HG03469 (cell line): ENCODE data around the gene GREM1.

Experiments
- ATAC-seq: cut with Tn5 transposase; IDR thresholded peaks from one replicate; pipeline ENCODE4 v1.9.1; 2021; ENCODE audit warnings: mild to moderate bottlenecking, moderate library complexity, moderate number of reproducible peaks; ENCODE audit not compliant: unreplicated experiment

The GREM1 gene

DNA sequence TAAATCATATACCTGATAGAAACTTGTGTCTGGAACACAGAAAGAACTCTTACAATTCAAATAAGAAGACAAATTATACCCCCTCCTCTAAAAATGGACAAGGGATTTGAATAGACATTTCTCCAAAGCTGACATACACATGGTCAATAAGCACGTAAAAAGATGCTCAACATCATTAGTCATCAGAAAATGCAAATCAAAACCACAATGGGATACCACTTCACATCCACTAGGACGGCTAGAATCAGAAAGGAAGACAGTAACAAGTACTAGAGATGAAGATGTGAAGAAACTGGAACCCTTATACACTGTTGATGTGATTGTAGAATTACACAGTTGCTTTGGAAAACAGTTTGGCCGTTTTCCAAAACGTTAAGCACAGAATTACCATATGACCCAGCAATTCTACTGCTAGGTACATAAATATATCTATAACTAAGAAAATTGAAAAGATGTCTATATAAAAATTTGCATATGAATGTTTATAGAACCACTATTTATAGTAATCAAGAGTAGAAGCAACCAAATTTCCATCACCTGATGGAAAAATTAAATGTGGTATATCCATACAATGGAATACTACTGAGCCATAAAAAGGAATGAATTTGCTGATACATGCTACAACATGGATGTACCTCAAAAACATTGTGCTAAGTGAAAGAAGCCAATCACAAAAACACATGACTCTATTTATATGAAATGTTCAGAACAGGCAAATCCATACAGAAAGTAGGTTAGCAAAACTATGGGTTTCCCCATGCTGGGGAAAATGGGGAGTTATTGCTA lies 60.8 kb downstream of the GREM1 start:
- ATAC-seq = no peak

DNA sequence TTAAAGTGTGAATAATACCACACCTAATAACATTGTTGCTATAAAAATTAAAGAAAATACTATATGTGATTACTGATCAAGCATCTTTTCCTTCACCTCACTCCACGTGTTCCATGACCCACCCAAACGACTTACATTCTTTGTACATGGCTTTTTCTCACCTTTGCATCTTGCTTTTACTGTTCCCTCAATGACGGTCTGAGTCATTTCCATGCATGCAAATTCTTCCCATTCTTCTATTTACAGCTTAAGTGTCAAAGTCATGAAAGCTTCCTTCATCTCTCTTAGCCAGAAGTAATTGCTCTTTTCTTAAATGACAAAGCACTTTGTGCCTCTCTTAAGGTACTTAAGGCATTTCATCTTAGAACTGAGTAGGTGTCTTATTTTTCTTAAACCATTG lies 64.0 kb downstream of the GREM1 start:
- no peak for ATAC-seq

DNA sequence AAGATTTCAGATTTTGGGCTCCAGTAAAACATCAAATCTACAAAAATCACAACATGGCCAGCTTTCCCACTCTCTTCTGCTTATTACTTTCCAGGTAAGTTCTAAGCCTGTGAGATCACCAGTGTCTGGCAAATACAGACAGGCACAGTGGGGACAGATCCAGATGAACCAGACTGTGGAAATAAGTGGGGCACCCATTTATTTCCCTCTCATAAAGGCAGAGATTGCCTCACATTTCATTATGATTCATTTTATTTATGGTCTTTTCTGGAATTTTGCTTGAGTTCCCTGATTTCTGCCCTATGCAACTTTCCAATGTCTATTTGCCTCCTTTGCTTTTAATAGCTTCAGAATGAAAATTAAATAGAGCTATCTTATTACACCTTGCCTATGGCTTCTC lies 66.8 kb downstream of the GREM1 start:
- ATAC-seq = no peak

DNA sequence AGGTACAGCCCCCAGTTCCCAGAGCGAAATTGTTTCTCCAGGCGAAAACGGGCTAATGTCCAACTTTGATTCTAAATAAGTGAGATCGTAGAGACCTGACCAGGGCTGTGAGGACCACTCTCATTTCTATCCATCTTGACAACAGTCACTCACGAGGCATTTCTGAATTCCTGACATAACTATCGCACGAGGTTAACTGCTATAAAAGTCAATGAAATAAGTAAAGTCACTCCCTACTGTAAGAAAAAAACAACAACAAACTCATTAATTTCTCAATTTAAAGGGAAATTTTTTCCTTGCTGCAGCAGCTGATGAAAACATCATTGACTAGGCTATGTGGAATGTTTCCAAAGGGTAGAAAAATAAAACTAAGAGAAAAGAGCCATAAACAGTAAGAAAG lies 69.1 kb downstream of the GREM1 start:
- no peak for ATAC-seq

DNA sequence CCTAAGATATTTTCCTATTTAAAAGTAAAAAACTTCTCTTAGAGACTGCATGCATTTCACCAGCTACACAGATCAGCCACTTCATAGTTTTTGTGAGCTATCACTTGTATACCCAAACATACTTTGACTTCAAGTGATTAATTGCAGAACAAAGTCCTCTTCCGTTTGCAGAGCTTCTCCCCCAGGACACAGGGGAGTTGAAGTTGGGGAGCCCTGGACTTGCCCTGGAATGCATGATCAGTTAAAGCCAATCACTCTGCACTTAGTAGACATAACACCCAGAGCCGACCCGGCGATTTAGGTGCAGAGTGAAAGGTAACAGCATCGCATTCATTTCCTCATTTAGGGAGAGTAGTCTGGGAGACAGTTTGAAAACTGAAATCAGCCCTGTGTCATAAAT lies 70.1 kb downstream of the GREM1 start:
- no peak for ATAC-seq

DNA sequence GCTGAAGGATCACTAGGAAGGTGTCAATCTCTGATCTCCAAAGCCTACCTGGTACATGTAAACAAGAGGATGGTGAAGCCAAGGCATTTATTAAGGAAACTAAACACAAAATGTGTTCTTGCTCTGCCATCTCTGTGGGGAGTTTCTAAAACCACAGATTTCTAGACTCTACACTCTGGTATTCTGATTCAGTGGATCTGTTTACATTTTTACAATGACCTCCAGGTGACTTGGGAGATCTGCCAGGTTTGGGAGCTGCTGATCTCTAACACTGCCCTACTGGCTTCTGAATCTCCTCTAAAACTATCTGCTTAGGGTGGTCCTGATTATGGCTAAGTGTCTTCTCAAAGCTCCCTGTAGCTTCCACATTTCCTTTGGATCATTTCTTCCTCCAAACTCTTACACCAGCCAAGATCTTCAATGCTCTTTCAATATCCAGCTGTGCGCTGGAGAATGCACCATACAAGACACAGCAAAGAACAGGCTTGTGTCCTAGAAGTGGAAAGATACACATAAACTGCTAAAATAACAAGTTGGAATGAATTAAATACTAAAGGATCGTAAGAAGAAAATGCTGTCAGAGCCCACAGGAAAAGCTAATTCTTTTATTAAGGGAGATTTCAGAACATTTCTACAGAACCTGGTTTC lies 72.7 kb downstream of the GREM1 start:
- ATAC-seq = no peak

DNA sequence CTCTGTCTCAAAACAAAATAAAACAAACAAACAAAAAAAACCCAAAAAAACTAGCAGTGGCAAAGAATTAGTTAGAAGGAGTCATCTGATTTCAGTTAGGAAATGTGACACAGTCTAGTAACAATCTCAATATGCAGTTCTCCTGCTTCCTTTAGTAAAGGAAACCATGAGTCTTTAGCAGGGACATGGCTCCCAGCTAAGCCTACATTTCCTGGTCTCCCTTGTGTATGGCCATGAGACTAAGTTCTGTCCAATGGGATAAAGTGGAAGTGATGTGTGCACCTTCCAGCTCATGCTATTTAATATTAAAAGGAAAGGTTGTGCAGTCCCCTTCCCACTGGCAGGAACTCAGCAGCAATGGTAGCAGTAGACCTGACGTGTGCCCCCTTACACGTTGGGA lies 74.6 kb downstream of the GREM1 start:
- ATAC-seq = no peak
